ENCODE measurements around the gene FRMD5. TPM values are rescaled to one million over a fixed set of nuclear protein-coding genes. Genes with fewer than 3 reads are reported as not detected.
"Not testable (repeated sequence)": the region's sequence is repeated elsewhere in the genome, so short reads cannot be mapped to it uniquely, and the experiment has no call there.

The FRMD5 gene
- total RNA-seq, 1 experiment from 2014 or later: 3.9 TPM

GRCh38 chr15:43845421-43845820 is 349.6 kb downstream of the FRMD5 start:
- H3K4me2 ChIP-seq (ENCODE audit: insufficient read depth, insufficient read length, low read length): no peak overlapping the region
- H3K4me3 Mint-ChIP-seq: no peak overlapping the region
- no peak overlapping the region for H3K4ac ChIP-seq (ENCODE audit: low read depth, low read length)
- H4K20me1 ChIP-seq (ENCODE audit: control insufficient read depth, insufficient read depth, insufficient read length): no peaks in the 10 kb centered on the region
- H2AK5ac ChIP-seq (ENCODE audit: insufficient read length, low read length): no peak overlapping the region
- no peaks in the 10 kb centered on the region for H3K79me1 ChIP-seq (ENCODE audit: insufficient read depth, low read depth, low read length, poor library complexity, severe bottlenecking)
- H3K4me1 ChIP-seq (ENCODE audit: insufficient read depth, low read length): no peaks in the 10 kb centered on the region
- no peak overlapping the region for H3T11ph ChIP-seq (ENCODE audit: low read length)
- no peak overlapping the region for H3K18ac ChIP-seq (ENCODE audit: insufficient read length, low read depth, low read length)
- H3K9ac ChIP-seq (ENCODE audit: extremely low read depth, insufficient read length, low read length): no peak overlapping the region
- H2BK12ac ChIP-seq (ENCODE audit: insufficient read length, low read depth, low read length): no peak overlapping the region
- no peak overlapping the region for H3K23ac ChIP-seq (ENCODE audit: insufficient read length, low read depth, low read length)
- H3K27ac ChIP-seq (ENCODE audit: insufficient read length, low read depth, low read length): no peak overlapping the region
- no peak overlapping the region for H2BK15ac ChIP-seq (ENCODE audit: low read depth, low read length)
- H2BK5ac ChIP-seq (ENCODE audit: insufficient read length, low read length): no peak overlapping the region
- no peak overlapping the region for H3K14ac ChIP-seq (ENCODE audit: insufficient read depth, low read length)
- DNase-seq: no peak
- TF ChIP-seq CTCF (conservative IDR thresholded peaks at IDR 0.05): no peak
- H2AFZ ChIP-seq (ENCODE audit: low read length): no peak overlapping the region
- H4K8ac ChIP-seq (replicated peaks; ENCODE audit: insufficient read length, low read depth, low read length): no peak overlapping the region
- no peak overlapping the region for H4K91ac ChIP-seq (ENCODE audit: insufficient read length, low read depth, low read length)
- no peaks in the 10 kb centered on the region for H3K9me3 Mint-ChIP-seq
- H3K27me3 ChIP-seq (ENCODE audit: insufficient read depth, low read length): no peaks in the 10 kb centered on the region
- H3K36me3 Mint-ChIP-seq (ENCODE audit: insufficient read depth in 1 of 3, low read depth in 3 of 3): peaks cover 10 to 46% (median 33%) of the 10 kb centered on the region in 3 experiments
- no peaks in the 10 kb centered on the region for H3K4me1 Mint-ChIP-seq
- no peaks in the 10 kb centered on the region for H3K23me2 ChIP-seq (ENCODE audit: insufficient read length, low read depth, low read length, poor library complexity, severe bottlenecking)
- H3K79me2 ChIP-seq (ENCODE audit: insufficient read depth, low read length): no peaks in the 10 kb centered on the region
- H2BK20ac ChIP-seq (ENCODE audit: low read depth, low read length, poor library complexity, severe bottlenecking): no peak overlapping the region
- no peak overlapping the region for H4K5ac ChIP-seq (ENCODE audit: insufficient read length, low read depth, low read length)
- no peak overlapping the region for H3K27ac Mint-ChIP-seq
- no peak overlapping the region for H2BK120ac ChIP-seq (ENCODE audit: low read depth, low read length, poor library complexity, severe bottlenecking)
- no peaks in the 10 kb centered on the region for H3K9me3 ChIP-seq (ENCODE audit: control insufficient read depth, low read depth, low read length)
- H3K56ac ChIP-seq (ENCODE audit: insufficient read length, low read depth, low read length): no peak overlapping the region
- H3K27me3 Mint-ChIP-seq (ENCODE audit: low read depth): no peaks in the 10 kb centered on the region

- H3K9me3 ChIP-seq (ENCODE audit: control insufficient read depth, low read depth, low read length); H3K4me3 Mint-ChIP-seq; H3K56ac ChIP-seq (ENCODE audit: insufficient read length, low read depth, low read length); H3K4me1 ChIP-seq (ENCODE audit: insufficient read depth, low read length); H3K27ac ChIP-seq (ENCODE audit: insufficient read length, low read depth, low read length); H2AK5ac ChIP-seq (ENCODE audit: insufficient read length, low read length); H3K4me1 Mint-ChIP-seq; H3K23ac ChIP-seq (ENCODE audit: insufficient read length, low read depth, low read length); DNase-seq; H2BK12ac ChIP-seq (ENCODE audit: insufficient read length, low read depth, low read length); H4K91ac ChIP-seq (ENCODE audit: insufficient read length, low read depth, low read length); H3K27me3 Mint-ChIP-seq (ENCODE audit: low read depth); H2AFZ ChIP-seq (ENCODE audit: low read length); H3K79me1 ChIP-seq (ENCODE audit: insufficient read depth, low read depth, low read length, poor library complexity, severe bottlenecking); H3K14ac ChIP-seq (ENCODE audit: insufficient read depth, low read length); H3K27ac Mint-ChIP-seq; H3K9ac ChIP-seq (ENCODE audit: extremely low read depth, insufficient read length, low read length); H3K9me3 Mint-ChIP-seq; H4K20me1 ChIP-seq (ENCODE audit: control insufficient read depth, insufficient read depth, insufficient read length); H4K8ac ChIP-seq (replicated peaks; ENCODE audit: insufficient read length, low read depth, low read length); H3K4ac ChIP-seq (ENCODE audit: low read depth, low read length); H3K18ac ChIP-seq (ENCODE audit: insufficient read length, low read depth, low read length); H3K79me2 ChIP-seq (ENCODE audit: insufficient read depth, low read length); H2BK20ac ChIP-seq (ENCODE audit: low read depth, low read length, poor library complexity, severe bottlenecking); H4K5ac ChIP-seq (ENCODE audit: insufficient read length, low read depth, low read length); H2BK15ac ChIP-seq (ENCODE audit: low read depth, low read length); H3K4me2 ChIP-seq (ENCODE audit: insufficient read depth, insufficient read length, low read length); H3K27me3 ChIP-seq (ENCODE audit: insufficient read depth, low read length); H3K23me2 ChIP-seq (ENCODE audit: insufficient read length, low read depth, low read length, poor library complexity, severe bottlenecking); H3T11ph ChIP-seq (ENCODE audit: low read length); H2BK120ac ChIP-seq (ENCODE audit: low read depth, low read length, poor library complexity, severe bottlenecking); H2BK5ac ChIP-seq (ENCODE audit: insufficient read length, low read length): not testable (repeated sequence)
- WGBS (ENCODE audit: extremely low coverage, insufficient read length, low lambda C conversion rate): no CpG with 5 or more reads among the region's 6 CpGs
- peaks cover 17 to 57% (median 50%) of the 10 kb centered on the region in 3 experiments for H3K36me3 Mint-ChIP-seq (ENCODE audit: insufficient read depth in 1 of 3, low read depth in 3 of 3)
These were observed 362.6 kb downstream of the FRMD5 start for GRCh38 chr15:43832485-43832884.
